ENCODE data around the gene LHFPL3.

The LHFPL3 gene

DNA sequence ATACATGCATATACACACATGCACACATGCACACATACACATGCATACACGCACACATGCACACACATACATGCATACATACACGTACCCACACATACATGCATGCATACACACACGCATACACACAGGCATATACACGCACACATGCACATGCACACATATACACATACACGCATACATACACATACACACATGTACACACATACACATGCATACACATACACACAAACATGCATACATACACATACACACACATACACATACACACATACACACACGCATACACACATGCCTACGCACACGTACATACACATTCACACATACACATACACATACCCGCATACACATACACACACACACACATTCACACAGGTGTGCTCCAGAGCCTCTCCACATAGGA lies 604.6 kb downstream of the LHFPL3 start:
- Histone ChIP-seq H3K27ac (ENCODE audit: low read length) (no peak overlapping the region), H3K79me2 (ENCODE audit: insufficient read depth, low read length) (no peaks in the 10 kb centered on the region), H3K9me3 (ENCODE audit: insufficient read depth, low read length, severe bottlenecking) (no peaks in the 10 kb centered on the region), H4K20me1 (ENCODE audit: insufficient read depth, low read length) (no peaks in the 10 kb centered on the region), H3K9ac (ENCODE audit: low read depth, low read length) (no peak overlapping the region), H3K27me3 (ENCODE audit: insufficient read depth, low read length, poor library complexity) (peaks cover 5% of the 10 kb centered on the region), H3K4me3 (ENCODE audit: low read depth in 1 of 2, low read length in 2 of 2) (no peak overlapping the region), H3K36me3 (ENCODE audit: insufficient read depth, low read length) (no peaks in the 10 kb centered on the region), H3K4me1 (ENCODE audit: insufficient read depth, low read length) (no peaks in the 10 kb centered on the region), H3K4me2 (ENCODE audit: insufficient read depth, low read length) (no peak overlapping the region), H2AFZ (ENCODE audit: low read depth, low read length) (no peak overlapping the region)
- no peak for ATAC-seq (ENCODE audit: insufficient read depth, low read depth)
- DNase-seq = no peak
- TF ChIP-seq CTCF (IDR thresholded peaks at IDR 0.05; ENCODE audit: borderline replicate concordance, extremely low read depth, low read length, poor library complexity, severe bottlenecking) (no peak), EZH2 (IDR thresholded peaks at IDR 0.05; ENCODE audit: borderline replicate concordance, low read depth, low read length, severe bottlenecking) (no peak)

GRCh38 chr7:104933521-104933988 lies 605.2 kb downstream of the LHFPL3 start:
- ATAC-seq (ENCODE audit: insufficient read depth, low read depth) (no peak), DNase-seq (no peak)
- Histone ChIP-seq H3K27ac (ENCODE audit: low read length) (no peak overlapping the region), H2AFZ (ENCODE audit: low read depth, low read length) (no peak overlapping the region), H3K36me3 (ENCODE audit: insufficient read depth, low read length) (no peaks in the 10 kb centered on the region), H3K4me2 (ENCODE audit: insufficient read depth, low read length) (no peak overlapping the region), H3K9ac (ENCODE audit: low read depth, low read length) (no peak overlapping the region), H3K4me3 (ENCODE audit: low read depth in 1 of 2, low read length in 2 of 2) (no peak overlapping the region), H3K4me1 (ENCODE audit: insufficient read depth, low read length) (no peaks in the 10 kb centered on the region), H4K20me1 (ENCODE audit: insufficient read depth, low read length) (no peaks in the 10 kb centered on the region), H3K79me2 (ENCODE audit: insufficient read depth, low read length) (no peaks in the 10 kb centered on the region), H3K9me3 (ENCODE audit: insufficient read depth, low read length, severe bottlenecking) (no peaks in the 10 kb centered on the region), H3K27me3 (ENCODE audit: insufficient read depth, low read length, poor library complexity) (peaks cover 5% of the 10 kb centered on the region)
- TF ChIP-seq CTCF (IDR thresholded peaks at IDR 0.05; ENCODE audit: borderline replicate concordance, extremely low read depth, low read length, poor library complexity, severe bottlenecking) (no peak), EZH2 (IDR thresholded peaks at IDR 0.05; ENCODE audit: borderline replicate concordance, low read depth, low read length, severe bottlenecking) (no peak)

DNA sequence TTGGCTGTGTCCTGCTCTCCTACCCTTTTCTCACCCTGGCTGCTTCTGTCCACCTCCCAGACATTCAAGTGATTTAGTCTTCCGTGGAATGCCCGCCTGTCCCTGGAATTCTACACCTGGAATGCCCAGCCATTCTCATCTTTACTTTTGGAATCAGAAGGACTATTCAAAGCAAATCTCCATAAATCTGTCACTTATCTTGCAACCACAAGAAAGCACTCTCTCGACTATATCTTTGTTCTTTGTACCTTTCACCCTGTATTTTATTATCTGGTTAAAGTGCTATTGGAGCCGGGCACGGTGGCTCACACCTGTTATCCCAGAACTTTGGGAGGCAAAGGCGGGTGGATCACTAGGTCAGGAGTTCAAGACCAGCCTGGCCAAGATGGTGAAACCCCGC lies 606.3 kb downstream of the LHFPL3 start:
- ATAC-seq (ENCODE audit: insufficient read depth, low read depth) (no peak), DNase-seq (no peak)
- Histone ChIP-seq H3K4me2 (ENCODE audit: insufficient read depth, low read length) (no peak overlapping the region), H3K9me3 (ENCODE audit: insufficient read depth, low read length, severe bottlenecking) (no peaks in the 10 kb centered on the region), H3K9ac (ENCODE audit: low read depth, low read length) (no peak overlapping the region), H3K4me1 (ENCODE audit: insufficient read depth, low read length) (no peaks in the 10 kb centered on the region), H3K79me2 (ENCODE audit: insufficient read depth, low read length) (no peaks in the 10 kb centered on the region), H3K4me3 (ENCODE audit: low read depth in 1 of 2, low read length in 2 of 2) (no peak overlapping the region), H3K27me3 (ENCODE audit: insufficient read depth, low read length, poor library complexity) (peaks cover 5% of the 10 kb centered on the region), H3K36me3 (ENCODE audit: insufficient read depth, low read length) (no peaks in the 10 kb centered on the region), H2AFZ (ENCODE audit: low read depth, low read length) (no peak overlapping the region), H4K20me1 (ENCODE audit: insufficient read depth, low read length) (no peaks in the 10 kb centered on the region), H3K27ac (ENCODE audit: low read length) (no peak overlapping the region)
- no peak for TF ChIP-seq EZH2 (IDR thresholded peaks at IDR 0.05; ENCODE audit: borderline replicate concordance, low read depth, low read length, severe bottlenecking)
- TF ChIP-seq CTCF (IDR thresholded peaks at IDR 0.05; ENCODE audit: borderline replicate concordance, extremely low read depth, low read length, poor library complexity, severe bottlenecking) = no peak

- Histone ChIP-seq H3K79me2 (ENCODE audit: insufficient read depth, low read length) (no peaks in the 10 kb centered on the region), H3K4me2 (ENCODE audit: insufficient read depth, low read length) (no peak overlapping the region), H3K4me3 (ENCODE audit: low read depth in 1 of 2, low read length in 2 of 2) (no peak overlapping the region), H4K20me1 (ENCODE audit: insufficient read depth, low read length) (no peaks in the 10 kb centered on the region), H3K36me3 (ENCODE audit: insufficient read depth, low read length) (no peaks in the 10 kb centered on the region), H2AFZ (ENCODE audit: low read depth, low read length) (no peak overlapping the region), H3K9ac (ENCODE audit: low read depth, low read length) (no peak overlapping the region), H3K4me1 (ENCODE audit: insufficient read depth, low read length) (no peaks in the 10 kb centered on the region), H3K27ac (ENCODE audit: low read length) (no peak overlapping the region), H3K9me3 (ENCODE audit: insufficient read depth, low read length, severe bottlenecking) (no peaks in the 10 kb centered on the region), H3K27me3 (ENCODE audit: insufficient read depth, low read length, poor library complexity) (no peaks in the 10 kb centered on the region)
- ATAC-seq (ENCODE audit: insufficient read depth, low read depth) (no peak), DNase-seq (no peak)
- no peak for TF ChIP-seq CTCF (IDR thresholded peaks at IDR 0.05; ENCODE audit: borderline replicate concordance, extremely low read depth, low read length, poor library complexity, severe bottlenecking)
- TF ChIP-seq EZH2 (IDR thresholded peaks at IDR 0.05; ENCODE audit: borderline replicate concordance, low read depth, low read length, severe bottlenecking) = no peak
Measured at GRCh38 chr7:104935276-104935675, 606.9 kb downstream of the LHFPL3 start.
